ENCODE data around the gene TP53I11. TPM values are rescaled to one million over a fixed set of nuclear protein-coding genes. Genes with fewer than 3 reads are reported as not detected.

The TP53I11 gene
- total RNA-seq, 1 experiment from 2014 or later = 46.9 TPM

- no peak overlapping the region for H2AFZ ChIP-seq (ENCODE audit: low read depth, low read length, poor library complexity, severe bottlenecking)
- H3K9me3 ChIP-seq (ENCODE audit: control insufficient read depth in 1 of 2, insufficient read depth in 1 of 2, low read depth in 1 of 2, low read length in 2 of 2) = no peaks in the 10 kb centered on the region
- no peak overlapping the region for H3K4me3 ChIP-seq (replicated peaks in 1 of 2; ENCODE audit: low read depth in 1 of 2, low read length in 2 of 2)
- DNase-seq (ENCODE audit: low read depth, low spot score) (no peak), ATAC-seq (no peak)
- H4K20me1 ChIP-seq (ENCODE audit: insufficient read depth) = no peaks in the 10 kb centered on the region
- RAD21 ChIA-PET (ENCODE audit: low non-redundant PET in 1 of 2, low total read pairs in 2 of 2, uncharacterized antibody in 2 of 2, unreplicated experiment in 2 of 2) = no interaction called here
- TF ChIP-seq EZH2phosphoT487 (IDR thresholded peaks at IDR 0.05; ENCODE audit: borderline replicate concordance) (no peak), CTCF (IDR thresholded peaks at IDR 0.05 in 2 of 3, conservative IDR thresholded peaks at IDR 0.05 in 1 of 3; ENCODE audit: borderline replicate concordance in 1 of 3, insufficient read depth in 1 of 3, low read depth in 2 of 3, low read length in 2 of 3) (no peak), POLR2A (IDR thresholded peaks at IDR 0.05; ENCODE audit: borderline replicate concordance, extremely low read depth, insufficient read depth, insufficient read length) (no peak), SRF (IDR thresholded peaks at IDR 0.05; ENCODE audit: low read depth) (no peak), EZH2 (IDR thresholded peaks at IDR 0.05) (no peak), SIN3A (IDR thresholded peaks at IDR 0.05; ENCODE audit: low read depth) (no peak), MAX (IDR thresholded peaks at IDR 0.05) (no peak), ZFX (IDR thresholded peaks at IDR 0.05) (no peak), ZNF274 (IDR thresholded peaks at IDR 0.05; ENCODE audit: low read depth, low read length) (no peak), YY1 (IDR thresholded peaks at IDR 0.05; ENCODE audit: extremely low read depth, insufficient replicate concordance, low read depth, low read length) (no peak)
- no peaks in the 10 kb centered on the region for H3K36me3 ChIP-seq (ENCODE audit: control insufficient read depth in 1 of 2, insufficient read depth in 2 of 2, low read length in 2 of 2)
- no peaks in the 10 kb centered on the region for H3K9me2 ChIP-seq (ENCODE audit: insufficient read depth)
- no peaks in the 10 kb centered on the region for H3K27me3 ChIP-seq (ENCODE audit: insufficient read depth, low read length)
- no peak overlapping the region for H3K27ac ChIP-seq (ENCODE audit: low read depth, low read length)
- no peaks in the 10 kb centered on the region for H3K4me1 ChIP-seq (ENCODE audit: control insufficient read depth in 1 of 2, insufficient read depth in 2 of 2, low read length in 2 of 2)
- CTCF ChIA-PET = interaction anchor here (1.4 kb wide), 1 partner anchor 17 kb away, joined by 3 read pairs; no protein-coding TSS in a partner anchor
- H3K9ac ChIP-seq (ENCODE audit: low read length) = no peak overlapping the region
- intact Hi-C loops (cut with micrococcal nuclease) = no loop called here
- no TSS peak for BruUV-seq (replicated peaks)
- no peak overlapping the region for H3K4me2 ChIP-seq (ENCODE audit: low read length)
- no peaks in the 10 kb centered on the region for H3K79me2 ChIP-seq (ENCODE audit: insufficient read depth, low read length)
- POLR2A ChIA-PET = no interaction called here
Measured at GRCh38 chr11:44909557-44909956, 41.1 kb downstream of the TP53I11 start.

Measured in HCT116 (cell line).